ENCODE results near the gene YWHAQ.
A peak's percentile ranks its signal among the peaks of the same experiment; 100 is the strongest.

The YWHAQ gene

GRCh38 chr2:9630736-9631552 lies at the start of gene YWHAQ:
Gene YWHAQ, minus strand, starts transcription at chr2:9630997. Its CDS starts 545 bp downstream, at chr2:9630452.
- peak; percentile 99 for DNase-seq

- DNase-seq: no peak
Observed at GRCh38 chr2:9680082-9680481, 49.3 kb upstream of the YWHAQ start.

DNA sequence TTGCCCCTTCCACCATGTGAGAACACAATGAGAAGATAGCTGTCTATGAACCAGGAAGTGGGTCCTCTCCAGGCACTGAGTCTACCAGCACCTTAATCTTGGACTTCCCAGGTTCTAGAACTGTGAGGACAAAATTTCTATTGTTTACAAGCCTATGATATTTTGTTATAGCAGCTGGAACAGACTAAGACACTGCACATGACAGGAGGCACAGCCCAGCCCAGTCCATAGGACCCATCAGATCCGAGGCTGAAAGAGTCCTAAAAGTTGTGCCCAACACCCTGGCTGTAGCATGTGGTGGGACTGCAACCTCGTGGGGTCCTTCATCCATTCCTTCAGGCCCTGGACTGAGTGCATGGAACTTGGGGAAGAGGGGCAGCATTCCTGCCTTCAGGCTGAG lies 48.4 kb upstream of the YWHAQ start:
- DNase-seq: no peak

DNA sequence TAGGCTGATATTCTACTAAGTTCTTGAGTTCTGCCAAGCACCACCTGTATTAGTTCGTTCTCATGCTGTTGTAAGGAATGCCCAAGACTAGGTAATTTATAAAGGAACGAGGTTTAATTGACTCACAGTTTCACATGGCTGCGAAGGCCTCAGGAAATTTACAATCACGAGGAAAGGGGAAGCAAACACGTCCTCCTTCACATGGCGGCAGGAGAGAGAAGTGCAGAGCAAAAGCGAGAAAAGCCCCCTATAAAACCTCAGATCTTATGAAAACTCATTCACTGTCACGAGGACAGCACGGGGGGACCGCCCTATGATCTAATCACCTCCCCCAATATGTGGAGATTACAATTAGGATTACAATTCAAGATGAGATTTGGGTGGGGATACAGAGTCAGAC lies 47.7 kb upstream of the YWHAQ start:
- no peak for DNase-seq

DNA sequence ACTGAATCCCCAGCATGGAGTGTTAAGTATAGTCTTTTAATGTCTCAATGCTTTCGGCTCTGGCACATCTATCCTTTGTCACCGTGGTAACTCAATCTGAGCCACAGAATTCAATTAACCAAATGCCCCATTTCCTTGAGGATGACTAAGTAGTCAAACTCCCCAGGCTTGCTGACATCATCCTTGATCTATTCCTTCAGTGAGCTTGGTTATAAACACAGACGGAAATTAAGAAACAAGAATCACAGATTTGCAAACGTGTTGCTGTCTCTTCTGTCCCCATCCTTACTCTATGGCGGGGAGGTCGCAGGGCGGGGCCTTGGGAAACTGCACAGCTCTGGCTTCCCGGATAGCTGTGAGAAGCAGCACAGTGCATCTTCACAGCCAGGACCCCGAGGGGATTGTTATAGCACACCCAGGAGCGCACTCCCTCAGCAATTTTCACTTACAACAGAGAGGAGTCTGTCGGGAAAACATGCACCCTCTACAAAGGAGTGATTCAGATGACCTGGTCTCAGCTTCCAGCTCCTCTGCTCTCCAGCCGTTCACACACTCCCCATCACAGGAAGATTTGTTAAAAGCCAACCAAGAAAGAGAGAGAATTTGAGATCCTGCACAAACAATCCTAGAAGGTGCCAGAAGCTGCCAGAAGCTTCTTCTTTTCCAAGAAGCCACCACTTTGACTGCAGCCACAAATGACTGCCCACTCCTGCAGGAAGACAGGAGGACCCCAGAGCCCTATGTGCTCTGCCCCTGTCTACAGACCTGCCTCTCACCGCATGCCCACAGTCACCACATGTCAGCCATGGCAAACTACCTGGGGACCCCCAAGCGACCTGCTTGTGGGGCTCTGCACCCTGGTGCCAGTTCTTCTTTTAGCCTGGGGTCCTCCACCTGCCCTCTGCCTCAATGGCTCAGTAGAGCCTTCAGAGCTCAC lies 44.9 kb upstream of the YWHAQ start:
- DNase-seq: no peak

- no peak for DNase-seq
Observed at GRCh38 chr2:9674891-9675414, 44.2 kb upstream of the YWHAQ start.

GRCh38 chr2:9673914-9674481 lies 43.2 kb upstream of the YWHAQ start:
- DNase-seq: peak; percentile 81

DNA sequence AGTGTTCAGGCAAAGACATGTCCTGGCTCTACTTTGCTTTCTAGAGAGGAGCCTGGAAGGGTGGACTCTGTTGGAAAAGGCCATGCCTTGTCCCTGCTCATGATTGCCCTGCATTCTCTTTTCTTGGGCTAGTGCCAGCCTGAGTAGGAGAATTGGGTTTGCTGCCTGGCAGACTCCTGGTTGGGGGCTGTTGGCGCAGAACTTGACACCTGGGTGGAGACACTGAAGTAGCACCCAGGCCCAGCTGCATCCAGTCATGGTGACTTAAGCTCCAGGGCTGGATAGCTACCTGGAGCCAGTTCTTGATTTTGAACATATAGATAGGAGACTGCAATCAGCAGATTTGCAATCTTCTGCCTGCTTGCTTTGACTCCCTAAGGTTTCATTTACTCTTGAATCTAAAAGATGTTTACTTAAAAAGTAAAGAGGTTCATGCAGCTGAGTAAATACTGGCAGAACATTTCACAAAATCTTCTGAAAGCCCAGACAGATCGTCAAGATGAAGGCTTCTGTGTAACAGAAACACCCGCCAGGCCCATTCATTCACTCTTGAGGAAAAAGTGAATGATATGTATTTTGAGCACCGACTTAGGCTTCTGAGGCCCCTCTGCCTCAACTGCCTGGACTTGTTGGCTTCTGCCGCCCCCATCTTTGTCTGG lies 38.0 kb upstream of the YWHAQ start:
- no peak for DNase-seq

DNA sequence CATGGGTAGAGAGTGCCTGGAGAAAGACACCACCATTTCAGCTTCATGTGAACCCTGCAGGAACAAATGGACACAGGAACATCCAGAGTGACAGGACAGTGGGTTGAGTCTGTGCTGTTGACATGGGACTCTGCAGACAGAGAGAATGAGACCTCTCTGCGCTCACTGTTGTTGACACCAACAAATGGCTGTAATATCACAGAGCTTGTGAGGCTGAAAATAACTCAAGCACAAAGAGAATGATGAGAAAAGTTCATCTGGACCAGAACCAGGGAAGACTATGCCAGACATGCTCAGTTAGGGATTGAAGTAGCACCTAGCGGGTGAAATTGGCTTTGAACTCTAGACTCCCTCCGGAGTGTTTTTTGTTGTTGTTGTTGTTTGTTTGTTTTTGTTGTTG lies 37.0 kb upstream of the YWHAQ start:
- no peak for DNase-seq

DNA sequence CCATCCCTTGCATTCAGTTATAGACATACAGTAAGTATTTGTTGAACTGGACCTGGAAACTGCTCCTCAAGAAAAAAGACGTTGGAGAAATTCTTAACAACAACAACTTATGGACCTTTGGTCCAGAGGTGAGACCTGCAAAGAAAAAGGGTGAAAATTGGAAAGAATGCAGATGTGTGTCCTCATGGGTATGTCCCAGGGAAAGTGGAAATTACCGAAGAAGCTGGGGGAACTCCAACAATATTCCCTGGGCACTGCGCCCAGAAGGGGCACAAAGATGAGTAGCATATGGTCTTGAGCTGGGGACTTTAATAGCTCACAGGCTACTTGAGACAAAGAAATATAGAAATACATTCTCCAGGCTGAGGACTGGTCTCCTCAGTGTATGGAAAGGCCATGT lies 35.5 kb upstream of the YWHAQ start:
- no peak for DNase-seq

GRCh38 chr2:9665898-9666297 lies 35.1 kb upstream of the YWHAQ start:
- DNase-seq: no peak

- no peak for DNase-seq
Observed at GRCh38 chr2:9664365-9664764, 33.6 kb upstream of the YWHAQ start.

GRCh38 chr2:9663008-9663879 lies 32.4 kb upstream of the YWHAQ start:
- DNase-seq: no peak

DNA sequence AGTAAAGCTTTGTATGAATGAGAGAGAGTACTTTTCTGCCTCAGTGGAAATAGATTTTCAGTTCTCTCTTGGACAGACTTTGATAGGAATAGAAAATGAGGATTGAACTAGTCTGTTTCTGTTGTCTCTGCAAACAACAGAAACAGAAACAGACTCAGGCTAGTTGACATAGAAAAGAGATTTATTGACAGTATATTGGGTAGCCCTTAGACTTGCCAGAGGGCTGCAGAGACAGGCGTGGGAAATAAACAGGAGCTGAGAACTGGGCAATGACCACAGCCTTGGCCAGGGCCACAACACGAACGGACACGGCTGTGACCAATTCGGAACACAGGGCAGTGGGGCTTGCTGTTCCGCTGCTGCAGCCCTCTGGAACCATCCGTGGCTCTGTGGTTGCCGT lies 30.5 kb upstream of the YWHAQ start:
- no peak for DNase-seq

GRCh38 chr2:9660781-9661180 lies 30.0 kb upstream of the YWHAQ start:
- no peak for DNase-seq

- no peak for DNase-seq
Observed at GRCh38 chr2:9660154-9660553, 29.4 kb upstream of the YWHAQ start.

- DNase-seq: no peak
Observed at GRCh38 chr2:9658972-9659371, 28.2 kb upstream of the YWHAQ start.

- peak; percentile 27 for DNase-seq
Observed at GRCh38 chr2:9657731-9658130, 26.9 kb upstream of the YWHAQ start.

DNA sequence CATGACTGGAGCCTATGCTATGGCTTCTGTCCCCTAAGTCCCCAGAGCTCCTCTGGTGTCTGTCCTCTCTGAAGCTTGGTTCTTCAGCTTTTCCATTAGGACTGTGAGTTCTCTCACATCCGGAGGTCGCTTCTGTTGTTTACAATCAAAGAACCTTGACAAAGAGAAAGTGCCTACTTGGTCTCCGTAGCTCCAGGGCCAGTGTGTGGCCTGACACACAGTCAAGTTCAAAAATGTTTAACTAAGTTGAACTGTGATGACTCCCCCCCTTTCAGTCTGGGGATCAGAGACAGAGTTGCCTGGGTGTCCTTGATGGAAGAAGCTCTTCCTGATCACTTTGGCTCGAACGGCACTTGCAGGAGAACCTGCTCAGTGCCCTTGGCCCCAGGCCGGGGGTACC lies 26.3 kb upstream of the YWHAQ start:
- no peak for DNase-seq

- DNase-seq: no peak
Observed at GRCh38 chr2:9656270-9656766, 25.5 kb upstream of the YWHAQ start.

- DNase-seq: peak; percentile 56
Observed at GRCh38 chr2:9655441-9656269, 24.9 kb upstream of the YWHAQ start.
